ENCODE results near the gene CYRIA. TPM values are rescaled to one million over a fixed set of nuclear protein-coding genes. Genes with fewer than 3 reads are reported as not detected.

CYRIA gene
- total RNA-seq, 4 donors from 2014 or later: 1.8 to 4.0 (median 3.7) TPM

GRCh38 chr2:16687222-16687621, 21.6 kb upstream of the CYRIA start:
- WGBS: 100% methylated on average over 1 of the region's 1 CpG
- no peaks in the 10 kb centered on the region for H3K9me3 ChIP-seq
- no peak overlapping the region for H3K27ac ChIP-seq
- H3K27me3 ChIP-seq: no peaks in the 10 kb centered on the region
- TF ChIP-seq POLR2AphosphoS5 (IDR thresholded peaks at IDR 0.05): no peak
- no peak for TF ChIP-seq EP300 (IDR thresholded peaks at IDR 0.05)
- TF ChIP-seq CTCF (IDR thresholded peaks at IDR 0.05): no peak
- no peak for TF ChIP-seq POLR2A (IDR thresholded peaks at IDR 0.05)
- DNase-seq (ENCODE audit: low spot score in 2 of 2): no peak
- no peaks in the 10 kb centered on the region for H3K4me1 ChIP-seq
- no peak overlapping the region for H3K4me3 ChIP-seq
- no peaks in the 10 kb centered on the region for H3K36me3 ChIP-seq

GRCh38 chr2:16686641-16687040, 21.0 kb upstream of the CYRIA start:
- Histone ChIP-seq H3K27me3 (no peaks in the 10 kb centered on the region), H3K4me1 (no peaks in the 10 kb centered on the region), H3K9me3 (no peaks in the 10 kb centered on the region), H3K36me3 (no peaks in the 10 kb centered on the region), H3K4me3 (no peak overlapping the region), H3K27ac (no peak overlapping the region)
- DNase-seq (ENCODE audit: low spot score in 2 of 2): no peak
- no peak for TF ChIP-seq POLR2AphosphoS5 (IDR thresholded peaks at IDR 0.05)
- no peak for TF ChIP-seq POLR2A (IDR thresholded peaks at IDR 0.05)
- no peak for TF ChIP-seq CTCF (IDR thresholded peaks at IDR 0.05)
- no peak for TF ChIP-seq EP300 (IDR thresholded peaks at IDR 0.05)
- WGBS: 82% methylated on average over 2 of the region's 2 CpGs

- no peaks in the 10 kb centered on the region for H3K9me3 ChIP-seq
- H3K27ac ChIP-seq: no peak overlapping the region
- no peaks in the 10 kb centered on the region for H3K36me3 ChIP-seq
- no peaks in the 10 kb centered on the region for H3K4me1 ChIP-seq
- no peak overlapping the region for H3K4me3 ChIP-seq
- no peaks in the 10 kb centered on the region for H3K27me3 ChIP-seq
- no peak for DNase-seq (ENCODE audit: low spot score in 2 of 2)
- TF ChIP-seq CTCF (IDR thresholded peaks at IDR 0.05): no peak
- no peak for TF ChIP-seq EP300 (IDR thresholded peaks at IDR 0.05)
- no peak for TF ChIP-seq POLR2A (IDR thresholded peaks at IDR 0.05)
- TF ChIP-seq POLR2AphosphoS5 (IDR thresholded peaks at IDR 0.05): no peak
These were observed 19.7 kb upstream of the CYRIA start for GRCh38 chr2:16685340-16685715.

GRCh38 chr2:16684676-16685339, 19.2 kb upstream of the CYRIA start:
- Histone ChIP-seq H3K4me3 (no peak overlapping the region), H3K4me1 (no peaks in the 10 kb centered on the region), H3K27ac (no peak overlapping the region), H3K9me3 (no peaks in the 10 kb centered on the region), H3K27me3 (no peaks in the 10 kb centered on the region), H3K36me3 (no peaks in the 10 kb centered on the region)
- no peak for DNase-seq (ENCODE audit: low spot score in 2 of 2)
- TF ChIP-seq CTCF (IDR thresholded peaks at IDR 0.05): no peak
- no peak for TF ChIP-seq POLR2AphosphoS5 (IDR thresholded peaks at IDR 0.05)
- no peak for TF ChIP-seq POLR2A (IDR thresholded peaks at IDR 0.05)
- no peak for TF ChIP-seq EP300 (IDR thresholded peaks at IDR 0.05)
- WGBS: 87% methylated on average over 7 of the region's 7 CpGs

- no peak for DNase-seq (ENCODE audit: low spot score in 2 of 2)
- WGBS: 86% methylated on average over 3 of the region's 3 CpGs
- no peaks in the 10 kb centered on the region for H3K36me3 ChIP-seq
- TF ChIP-seq POLR2A (IDR thresholded peaks at IDR 0.05) (no peak), CTCF (IDR thresholded peaks at IDR 0.05) (no peak), POLR2AphosphoS5 (IDR thresholded peaks at IDR 0.05) (no peak), EP300 (IDR thresholded peaks at IDR 0.05) (no peak)
- H3K27ac ChIP-seq: no peak overlapping the region
- H3K27me3 ChIP-seq: no peaks in the 10 kb centered on the region
- no peaks in the 10 kb centered on the region for H3K4me1 ChIP-seq
- no peaks in the 10 kb centered on the region for H3K9me3 ChIP-seq
- H3K4me3 ChIP-seq: no peak overlapping the region
These were observed 17.9 kb upstream of the CYRIA start for GRCh38 chr2:16683576-16683975.

All from suprapubic skin (tissue), 4 donors.